HCT116 (cell line): ENCODE data around the gene GNGT2. TPM values are rescaled to one million over a fixed set of nuclear protein-coding genes. Genes with fewer than 3 reads are reported as not detected.

Source experiments
- ATAC-seq: fragments of 200-7000 bp; cut with Tn5 transposase; 2 replicates; pipeline ENCODE4 v1.9.1; 2020; ENCODE audit warnings: mild to moderate bottlenecking, moderate library complexity
- BruUV-seq: library from RNA; stranded (reverse); fragments of 400-500 nt; replicated peaks from 2 replicates; lab custom pipeline; 2021; lab: Mats Ljungman, UMichigan
- CTCF ChIA-PET: fragments of 300-600 bp; sonication (Branson Sonifier 250); formaldehyde crosslinking; loops from one replicate; lab custom pipeline; 2021; ENCODE audit warnings: antibody characterized with exemption; lab: Charles Lee
- POLR2A ChIA-PET: fragments of 300-600, 350-600 bp; sonication (Branson Sonifier 250); formaldehyde crosslinking; loops from one replicate; lab custom pipeline; 2021; ENCODE audit warnings: antibody characterized with exemption; lab: Charles Lee
- RAD21 ChIA-PET, 2 experiments: fragments of 300-600 bp; sonication (Branson Sonifier 250); formaldehyde crosslinking; loops; one replicate each; lab custom pipeline; 2023; ENCODE audit warnings: low total read pairs in 2 of 2; ENCODE audit not compliant: uncharacterized antibody in 2 of 2, unreplicated experiment in 2 of 2, low non-redundant PET in 1 of 2; lab: Charles Lee
- DNase-seq: peaks from one replicate; pipeline ENCODE4 v3.0.0-alpha.2; 2010; ENCODE audit warnings: low read depth, low spot score
- H2AFZ ChIP-seq: fragments of 200-600 bp; shearing (Covaris generic), sonication (generic); 2 replicates; pipeline ENCODE4 v1.6.1; 2017; ENCODE audit warnings: low read depth, mixed run types, mixed read lengths, antibody characterized with exemption, low read length; ENCODE audit not compliant: poor library complexity, severe bottlenecking
- H3K27ac ChIP-seq: 2 replicates; pipeline ENCODE4 v1.5.1; 2012; ENCODE audit warnings: low read depth, low read length
- H3K27me3 ChIP-seq: fragments of 200-600 bp; sonication (generic); 2 replicates; pipeline ENCODE4 v1.6.1; 2016; ENCODE audit warnings: mixed run types, low read length, mixed read lengths; ENCODE audit not compliant: insufficient read depth
- H3K36me3 ChIP-seq, 2 experiments: fragments of 200-500 bp in 1 of 2; fragments of 200-600 bp in 1 of 2; sonication (Bioruptor generic) in 1 of 2; sonication (generic) in 1 of 2; 2 replicates each; pipeline versions ENCODE4 v1.5.1 to v1.6.1; 2014 to 2016; ENCODE audit warnings: low read length in 2 of 2, inconsistent platforms in 1 of 2, mixed read lengths in 1 of 2, mixed run types in 1 of 2; ENCODE audit not compliant: insufficient read depth in 2 of 2, control insufficient read depth in 1 of 2
- H3K4me1 ChIP-seq, 2 experiments: fragments of 200-600 bp in 1 of 2; sonication (generic) in 1 of 2; 2 replicates each; pipeline versions ENCODE4 v1.5.1 to v1.6.1; 2012 to 2017; ENCODE audit warnings: low read length in 2 of 2, inconsistent platforms in 1 of 2, mild to moderate bottlenecking in 1 of 2, mixed read lengths in 1 of 2, mixed run types in 1 of 2, moderate library complexity in 1 of 2; ENCODE audit not compliant: insufficient read depth in 2 of 2, control insufficient read depth in 1 of 2
- H3K4me2 ChIP-seq: fragments of 200-600 bp; sonication (generic); 2 replicates; pipeline ENCODE4 v1.6.1; 2017; ENCODE audit warnings: mixed run types, low read length, mixed read lengths
- H3K4me3 ChIP-seq, 2 experiments: fragments of 200-600 bp in 1 of 2; sonication (generic) in 1 of 2; replicated peaks in 1 of 2; 2 replicates each; pipeline ENCODE4 v1.5.1; 2011 to 2016; ENCODE audit warnings: low read length in 2 of 2, control low read depth in 1 of 2, low read depth in 1 of 2, mild to moderate bottlenecking in 1 of 2, mixed read lengths in 1 of 2, mixed run types in 1 of 2
- H3K79me2 ChIP-seq: fragments of 200-600 bp; sonication (generic); 2 replicates; pipeline ENCODE4 v1.6.1; 2017; ENCODE audit warnings: mild to moderate bottlenecking, mixed run types, low read length, moderate library complexity, mixed read lengths; ENCODE audit not compliant: insufficient read depth
- H3K9ac ChIP-seq: fragments of 200-600 bp; sonication (generic); 2 replicates; pipeline ENCODE4 v1.6.1; 2016; ENCODE audit warnings: low read length, mixed read lengths
- H3K9me2 ChIP-seq: fragments of 200-600 bp; sonication (generic), shearing (Covaris generic); 2 replicates; pipeline ENCODE4 v1.6.1; 2017; ENCODE audit warnings: mixed run types, mild to moderate bottlenecking, moderate library complexity; ENCODE audit not compliant: insufficient read depth
- H3K9me3 ChIP-seq, 2 experiments: fragments of 200-500 bp in 1 of 2; fragments of 200-600 bp in 1 of 2; sonication (Bioruptor generic) in 1 of 2; sonication (generic) in 1 of 2; 2 replicates each; pipeline ENCODE4 v1.6.1; 2014 to 2017; ENCODE audit warnings: low read length in 2 of 2, mixed read lengths in 2 of 2, inconsistent platforms in 1 of 2, low read depth in 1 of 2, mild to moderate bottlenecking in 1 of 2, mixed run types in 1 of 2, moderate library complexity in 1 of 2; ENCODE audit not compliant: control insufficient read depth in 1 of 2, insufficient read depth in 1 of 2
- H4K20me1 ChIP-seq: fragments of 200-600 bp; sonication (generic), shearing (Covaris generic); 2 replicates; pipeline ENCODE4 v1.6.1; 2017; ENCODE audit warnings: mixed run types, mild to moderate bottlenecking, moderate library complexity; ENCODE audit not compliant: insufficient read depth
- CEBPB ChIP-seq: IDR thresholded peaks from 2 replicates; pipeline ENCODE4 v1.6.1; 2012; ENCODE audit warnings: low read depth
- CTCF ChIP-seq, 3 experiments: fragments of 200-600 bp in 1 of 3; sonication (generic) in 1 of 3; IDR thresholded peaks in 2 of 3; conservative IDR thresholded peaks in 1 of 3; 2 replicates each; pipeline ENCODE4 v1.5.1; 2012 to 2017; ENCODE audit warnings: low read depth in 2 of 3, low read length in 2 of 3, antibody characterized with exemption in 1 of 3, borderline replicate concordance in 1 of 3, control low read depth in 1 of 3, mild to moderate bottlenecking in 1 of 3, mixed read lengths in 1 of 3, mixed run types in 1 of 3, moderate library complexity in 1 of 3; ENCODE audit not compliant: insufficient read depth in 1 of 3
- EGR1 ChIP-seq: IDR thresholded peaks from 2 replicates; pipeline ENCODE4 v1.6.1; 2012; ENCODE audit warnings: low read depth
- ELF1 ChIP-seq: IDR thresholded peaks from 2 replicates; pipeline ENCODE4 v1.6.1; 2012; ENCODE audit warnings: low read depth, borderline replicate concordance
- EZH2phosphoT487 ChIP-seq: fragments of 200-600 bp; IDR thresholded peaks from 2 replicates; pipeline ENCODE4 v1.6.1; 2018; ENCODE audit warnings: antibody characterized with exemption, borderline replicate concordance
- FOSL1 ChIP-seq: IDR thresholded peaks from 2 replicates; pipeline ENCODE4 v1.6.1; 2012; ENCODE audit warnings: low read depth
- JUND ChIP-seq: IDR thresholded peaks from 2 replicates; pipeline ENCODE4 v1.6.1; 2012
- MAX ChIP-seq: IDR thresholded peaks from 2 replicates; pipeline ENCODE4 v1.6.1; 2012
- POLR2A ChIP-seq: IDR thresholded peaks from 2 replicates; pipeline ENCODE4 v1.7.0; 2011; ENCODE audit warnings: borderline replicate concordance; ENCODE audit not compliant: insufficient read depth, insufficient read length; ENCODE audit errors: extremely low read depth
- POLR2AphosphoS5 ChIP-seq: IDR thresholded peaks from 2 replicates; pipeline ENCODE4 v1.6.1; 2011; ENCODE audit warnings: mild to moderate bottlenecking, low read depth, low read length, moderate library complexity
- RAD21 ChIP-seq: IDR thresholded peaks from 2 replicates; pipeline ENCODE4 v1.6.1; 2012; ENCODE audit warnings: low read depth, mild to moderate bottlenecking
- SIN3A ChIP-seq: IDR thresholded peaks from 2 replicates; pipeline ENCODE4 v1.6.1; 2012; ENCODE audit warnings: low read depth
- SP1 ChIP-seq: IDR thresholded peaks from 2 replicates; pipeline ENCODE4 v1.6.1; 2012; ENCODE audit warnings: low read depth
- SRF ChIP-seq: IDR thresholded peaks from 2 replicates; pipeline ENCODE4 v1.6.1; 2012; ENCODE audit warnings: low read depth
- TCF7L2 ChIP-seq: IDR thresholded peaks from 2 replicates; pipeline ENCODE4 v1.7.0; 2011; ENCODE audit warnings: borderline replicate concordance, inconsistent platforms; ENCODE audit not compliant: insufficient read depth, insufficient read length; ENCODE audit errors: extremely low read depth
- YY1 ChIP-seq: IDR thresholded peaks from 2 replicates; pipeline ENCODE4 v1.6.1; 2011; ENCODE audit warnings: low read length, low read depth, moderate library complexity, mild to moderate bottlenecking; ENCODE audit not compliant: insufficient replicate concordance; ENCODE audit errors: extremely low read depth
- ZBTB33 ChIP-seq: IDR thresholded peaks from 2 replicates; pipeline ENCODE4 v1.6.1; 2011; ENCODE audit warnings: mild to moderate bottlenecking, low read length, moderate library complexity; ENCODE audit not compliant: insufficient replicate concordance; ENCODE audit errors: extremely low read depth
- ZFX ChIP-seq: fragments of 450-650 bp; IDR thresholded peaks from 2 replicates; pipeline ENCODE4 v1.6.1; 2017
- intact Hi-C: fragments of 100-400 bp; cut with micrococcal nuclease; formaldehyde crosslinking; loops from 2 replicates; pipeline ENCODE4 v1.10.0; 2022
- total RNA-seq: library from RNA; stranded (reverse); gene quantifications from one replicate; pipeline ENCODE4 v1.2.1, GENCODE V29; 2021; ENCODE audit not compliant: unreplicated experiment

GNGT2 gene
- total RNA-seq, 1 experiment from 2014 or later = not detected

- no peaks in the 10 kb centered on the region for H3K27me3 ChIP-seq
- no peaks in the 10 kb centered on the region for H3K79me2 ChIP-seq
- no peak overlapping the region for H2AFZ ChIP-seq
- H4K20me1 ChIP-seq = no peaks in the 10 kb centered on the region
- H3K9ac ChIP-seq = no peak overlapping the region
- no peak overlapping the region for H3K27ac ChIP-seq
- CTCF ChIA-PET = no interaction called here
- peaks cover 0 to 3% of the 10 kb centered on the region in 2 experiments; a peak in 1 of 4 replicates for H3K4me1 ChIP-seq
- no peaks in the 10 kb centered on the region for H3K9me3 ChIP-seq
- BruUV-seq = no TSS peak
- intact Hi-C loops = no loop called here
- no peak overlapping the region for H3K4me2 ChIP-seq
- no peak overlapping the region for H3K4me3 ChIP-seq
- H3K36me3 ChIP-seq = no peaks in the 10 kb centered on the region
- no peak for ATAC-seq
- no peak for DNase-seq
- RAD21 ChIA-PET = no interaction called here
- POLR2A ChIA-PET = no interaction called here
- H3K9me2 ChIP-seq = no peaks in the 10 kb centered on the region
- TF ChIP-seq TCF7L2 = no peak
- TF ChIP-seq SIN3A = no peak
- TF ChIP-seq POLR2A = no peak
- no peak for TF ChIP-seq CTCF (IDR thresholded peaks at IDR 0.05 in 2 of 3, conservative IDR thresholded peaks at IDR 0.05 in 1 of 3; ENCODE audit: borderline replicate concordance in 1 of 3, insufficient read depth in 1 of 3, low read depth in 2 of 3, low read length in 2 of 3)
- TF ChIP-seq SP1 = no peak
- no peak for TF ChIP-seq POLR2AphosphoS5
- no peak for TF ChIP-seq FOSL1
- no peak for TF ChIP-seq ZBTB33
- no peak for TF ChIP-seq ELF1
- TF ChIP-seq ZFX = no peak
- no peak for TF ChIP-seq MAX
- no peak for TF ChIP-seq CEBPB
- no peak for TF ChIP-seq EGR1
- TF ChIP-seq SRF = no peak
- no peak for TF ChIP-seq RAD21
- TF ChIP-seq EZH2phosphoT487 = no peak
- TF ChIP-seq JUND = no peak
- no peak for TF ChIP-seq YY1
These were observed 32.4 kb upstream of the GNGT2 start for GRCh38 chr17:49242813-49243212.
